Smooth muscle cell (in vitro differentiated cells): ENCODE results near the gene FAM50B. TPM values are rescaled to one million over a fixed set of nuclear protein-coding genes. Genes with fewer than 3 reads are reported as not detected.

Experiments used
- DNase-seq: peaks from one replicate; lab custom pipeline; 2025; ENCODE audit not compliant: unreplicated experiment; lab: John Stamatoyannopoulos, UW
- H2AFZ ChIP-seq: fragments of 200-600 bp; sonication (generic); 2 replicates; pipeline ENCODE4 v1.6.0; 2016; ENCODE audit warnings: antibody characterized with exemption, low read depth, mild to moderate bottlenecking
- H3F3A ChIP-seq: fragments of 200-600 bp; sonication (generic); 2 replicates; pipeline ENCODE4 v1.6.0; 2017; ENCODE audit warnings: antibody characterized with exemption, low read depth
- H3K27ac ChIP-seq: fragments of 200-600 bp; sonication (generic); 2 replicates; pipeline ENCODE4 v1.5.1; 2016; ENCODE audit warnings: low read depth, mild to moderate bottlenecking
- H3K27me3 ChIP-seq: fragments of 200-600 bp; sonication (generic); 2 replicates; pipeline ENCODE4 v1.6.1; 2016; ENCODE audit warnings: low read depth, mild to moderate bottlenecking
- H3K36me3 ChIP-seq: fragments of 200-600 bp; sonication (generic); 2 replicates; pipeline ENCODE4 v1.5.1; 2016; ENCODE audit warnings: low read depth
- H3K4me1 ChIP-seq: fragments of 200-600 bp; sonication (generic); 2 replicates; pipeline ENCODE4 v1.5.1; 2016; ENCODE audit warnings: low read depth
- H3K4me2 ChIP-seq: fragments of 200-600 bp; sonication (generic); 2 replicates; pipeline ENCODE4 v1.6.0; 2016; ENCODE audit warnings: mild to moderate bottlenecking
- H3K4me3 ChIP-seq: fragments of 200-600 bp; sonication (generic); 2 replicates; pipeline ENCODE4 v1.5.1; 2016; ENCODE audit warnings: mild to moderate bottlenecking
- H3K79me2 ChIP-seq: fragments of 200-600 bp; sonication (generic); 2 replicates; pipeline ENCODE4 v1.6.0; 2016; ENCODE audit warnings: low read depth, mild to moderate bottlenecking
- H3K9ac ChIP-seq: fragments of 200-600 bp; sonication (generic); 2 replicates; pipeline ENCODE4 v1.6.0; 2016; ENCODE audit warnings: low read depth
- H3K9me3 ChIP-seq: fragments of 200-600 bp; sonication (generic); replicated peaks from 2 replicates; pipeline ENCODE4 v1.5.1; 2016; ENCODE audit warnings: low read depth
- H4K20me1 ChIP-seq: fragments of 200-600 bp; sonication (generic); 2 replicates; pipeline ENCODE4 v1.6.0; 2016; ENCODE audit warnings: low read depth
- WGBS: methylation state at CpG from one replicate; pipeline ENCODE4 v1.1.7; 2016; ENCODE audit warnings: low lambda C conversion rate; 5-methylcytosine and 5-hydroxymethylcytosine counted together
- polyA plus RNA-seq: library from polyadenylated mRNA; unstranded; fragments of >200 nt; fragmentation: Nextera tagmentation; extraction: Ambion mirVana; gene quantifications from 2 replicates; pipeline ENCODE4 v1.2.1, GENCODE V29; 2016
- total RNA-seq: library from RNA; depleted of rRNA; stranded (reverse); fragments of >200 nt; gene quantifications from 2 replicates; pipeline ENCODE4 v1.2.3, GENCODE V29; 2014
- TF ChIP-seq, protein P1 (sequence below): fragments of 200-600 bp; sonication (generic); IDR thresholded peaks from 2 replicates; pipeline ENCODE4 v1.5.1; 2017; ENCODE audit warnings: borderline replicate concordance, mild to moderate bottlenecking, antibody characterized with exemption; ENCODE audit not compliant: insufficient read depth, poor library complexity, severe bottlenecking

The FAM50B gene
- total and polyA plus RNA-seq, 2 experiments from 2014 or later: 4.3 to 6.3 TPM

DNA sequence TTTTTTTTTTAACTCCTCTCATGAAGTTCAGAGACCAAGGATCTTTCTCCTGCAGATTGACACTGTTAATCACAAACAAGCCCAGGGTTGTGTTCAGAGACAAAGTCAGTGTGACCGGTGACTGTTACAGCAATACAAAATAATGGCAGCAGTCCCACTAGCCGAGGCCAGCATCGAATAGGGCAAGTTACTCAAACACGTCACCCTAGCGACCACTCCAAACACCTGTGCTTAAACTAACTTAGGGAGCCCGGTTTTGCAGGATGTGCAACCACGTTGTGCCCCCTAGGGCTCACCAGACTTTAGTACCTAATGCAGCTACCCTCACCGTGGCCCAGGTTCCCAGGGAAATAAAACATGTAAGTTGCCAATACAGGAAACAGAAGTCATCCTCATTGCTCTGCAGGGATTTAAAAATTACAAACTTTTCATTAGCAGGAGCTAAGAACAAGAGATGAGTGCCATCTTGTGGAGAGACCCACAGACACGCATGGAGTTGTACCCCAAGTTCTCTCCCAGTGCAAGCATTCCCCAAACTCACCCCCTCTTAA is 38.1 kb downstream of the FAM50B start:
- DNase-seq: no peak
- H3K27me3 ChIP-seq: no peaks in the 10 kb centered on the region
- WGBS: 86% methylated on average over 9 of the region's 9 CpGs
- H3K4me3 ChIP-seq: no peak overlapping the region
- H3K9me3 ChIP-seq: no peaks in the 10 kb centered on the region
- H3K79me2 ChIP-seq: no peaks in the 10 kb centered on the region
- TF ChIP-seq, protein P1, sequence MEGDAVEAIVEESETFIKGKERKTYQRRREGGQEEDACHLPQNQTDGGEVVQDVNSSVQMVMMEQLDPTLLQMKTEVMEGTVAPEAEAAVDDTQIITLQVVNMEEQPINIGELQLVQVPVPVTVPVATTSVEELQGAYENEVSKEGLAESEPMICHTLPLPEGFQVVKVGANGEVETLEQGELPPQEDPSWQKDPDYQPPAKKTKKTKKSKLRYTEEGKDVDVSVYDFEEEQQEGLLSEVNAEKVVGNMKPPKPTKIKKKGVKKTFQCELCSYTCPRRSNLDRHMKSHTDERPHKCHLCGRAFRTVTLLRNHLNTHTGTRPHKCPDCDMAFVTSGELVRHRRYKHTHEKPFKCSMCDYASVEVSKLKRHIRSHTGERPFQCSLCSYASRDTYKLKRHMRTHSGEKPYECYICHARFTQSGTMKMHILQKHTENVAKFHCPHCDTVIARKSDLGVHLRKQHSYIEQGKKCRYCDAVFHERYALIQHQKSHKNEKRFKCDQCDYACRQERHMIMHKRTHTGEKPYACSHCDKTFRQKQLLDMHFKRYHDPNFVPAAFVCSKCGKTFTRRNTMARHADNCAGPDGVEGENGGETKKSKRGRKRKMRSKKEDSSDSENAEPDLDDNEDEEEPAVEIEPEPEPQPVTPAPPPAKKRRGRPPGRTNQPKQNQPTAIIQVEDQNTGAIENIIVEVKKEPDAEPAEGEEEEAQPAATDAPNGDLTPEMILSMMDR: peak; percentile 33
- no peak overlapping the region for H3K27ac ChIP-seq
- no peak overlapping the region for H2AFZ ChIP-seq
- no peaks in the 10 kb centered on the region for H4K20me1 ChIP-seq
- H3K4me1 ChIP-seq: peaks cover 3% of the 10 kb centered on the region
- H3K9ac ChIP-seq: no peak overlapping the region
- H3F3A ChIP-seq: peaks cover 5% of the 10 kb centered on the region
- no peaks in the 10 kb centered on the region for H3K36me3 ChIP-seq
- no peak overlapping the region for H3K4me2 ChIP-seq

GRCh38 chr6:3888153-3888957 is 39.2 kb downstream of the FAM50B start:
- Histone ChIP-seq H3F3A (peaks cover 4% of the 10 kb centered on the region), H3K9me3 (no peaks in the 10 kb centered on the region), H3K79me2 (no peaks in the 10 kb centered on the region), H4K20me1 (no peaks in the 10 kb centered on the region), H3K36me3 (no peaks in the 10 kb centered on the region), H3K4me1 (peaks cover 3% of the 10 kb centered on the region), H2AFZ (no peak overlapping the region), H3K4me3 (no peak overlapping the region), H3K27me3 (no peaks in the 10 kb centered on the region), H3K9ac (no peak overlapping the region), H3K4me2 (no peak overlapping the region), H3K27ac (no peak overlapping the region)
- TF ChIP-seq, protein P1: no peak
- no peak for DNase-seq
- 97% methylated on average over 15 of the region's 15 CpGs for WGBS

GRCh38 chr6:3890047-3890446 is 40.9 kb downstream of the FAM50B start:
- H3K27ac ChIP-seq: no peak overlapping the region
- no peaks in the 10 kb centered on the region for H3K27me3 ChIP-seq
- H2AFZ ChIP-seq: no peak overlapping the region
- WGBS: 97% methylated on average over 9 of the region's 9 CpGs
- H3K4me1 ChIP-seq: no peaks in the 10 kb centered on the region
- no peak for DNase-seq
- no peak overlapping the region for H3K4me3 ChIP-seq
- no peaks in the 10 kb centered on the region for H3F3A ChIP-seq
- no peaks in the 10 kb centered on the region for H4K20me1 ChIP-seq
- TF ChIP-seq, protein P1: no peak
- H3K36me3 ChIP-seq: no peaks in the 10 kb centered on the region
- no peak overlapping the region for H3K4me2 ChIP-seq
- H3K79me2 ChIP-seq: no peaks in the 10 kb centered on the region
- no peak overlapping the region for H3K9ac ChIP-seq
- H3K9me3 ChIP-seq: no peaks in the 10 kb centered on the region

- WGBS: 96% methylated on average over 3 of the region's 3 CpGs
- Histone ChIP-seq H3K4me2 (no peak overlapping the region), H3K36me3 (no peaks in the 10 kb centered on the region), H3K4me1 (no peaks in the 10 kb centered on the region), H3K9me3 (no peaks in the 10 kb centered on the region), H3K9ac (no peak overlapping the region), H3K79me2 (no peaks in the 10 kb centered on the region), H3K27me3 (no peaks in the 10 kb centered on the region), H2AFZ (no peak overlapping the region), H4K20me1 (no peaks in the 10 kb centered on the region), H3K4me3 (no peak overlapping the region), H3F3A (no peaks in the 10 kb centered on the region), H3K27ac (no peak overlapping the region)
- TF ChIP-seq, protein P1: no peak
- no peak for DNase-seq
Measured at GRCh38 chr6:3891883-3892282, 42.7 kb downstream of the FAM50B start.
